GM23338 (cell line): Measurements from ENCODE around the gene PRR33.

Experiments used
- POLR2AphosphoS5 ChIP-seq: IDR thresholded peaks from 2 replicates; pipeline ENCODE4 v1.6.1; 2016; ENCODE audit warnings: antibody characterized with exemption, low read depth
- ZNF114 ChIP-seq: fragments of 250-450 bp; sonication (Bioruptor Pico); IDR thresholded peaks from 2 replicates; pipeline ENCODE4 v1.5.0; 2020; ENCODE audit warnings: mild to moderate bottlenecking, moderate library complexity
- TF ChIP-seq, protein P1 (sequence below), 2 experiments: fragments of 200-600 bp in 1 of 2; sonication (generic) in 1 of 2; conservative IDR thresholded peaks; 2 replicates each; pipeline versions ENCODE4 v1.5.1 to v1.6.1; 2016 to 2017; ENCODE audit warnings: antibody characterized with exemption in 2 of 2, low read depth in 2 of 2, mild to moderate bottlenecking in 2 of 2, moderate library complexity in 1 of 2

DNA sequence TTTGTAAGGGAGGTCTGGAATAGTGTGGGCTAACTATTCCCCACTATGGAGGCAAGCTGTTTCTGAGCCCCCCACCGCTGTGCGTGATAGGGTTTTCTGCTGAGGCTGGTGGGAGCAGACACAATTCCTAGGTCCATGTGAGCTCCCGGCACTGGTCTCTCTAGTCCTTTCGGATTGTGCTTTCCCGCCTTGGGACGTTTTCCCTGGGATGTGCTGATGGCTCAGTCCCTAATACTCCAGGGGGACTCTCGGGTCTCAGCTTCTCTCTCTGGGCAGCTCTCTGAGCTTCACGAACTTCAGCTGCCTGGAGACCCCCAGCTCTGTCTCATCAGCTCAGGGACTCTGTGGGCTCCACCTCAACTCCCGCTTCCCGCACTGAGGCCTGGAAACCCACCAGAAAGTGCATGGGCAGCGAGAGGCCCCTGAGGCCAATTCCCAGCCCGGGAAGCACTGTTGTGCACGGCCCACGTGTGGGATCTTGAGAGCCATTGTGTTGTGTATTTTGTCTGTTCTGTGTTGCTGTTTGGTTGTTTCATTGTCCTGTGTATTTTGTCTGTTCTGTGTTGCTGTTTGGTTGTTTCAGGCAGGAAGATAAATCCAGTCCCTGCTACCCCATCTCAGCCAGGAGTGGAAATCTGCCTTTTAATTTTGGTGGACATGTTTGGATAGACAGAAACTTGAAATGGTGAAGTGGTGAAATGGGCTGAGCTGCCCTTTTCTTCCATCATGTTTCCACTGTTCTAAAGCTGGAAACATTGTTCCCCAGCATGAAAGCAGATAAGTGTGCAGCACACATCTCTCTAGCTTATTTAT is 15.1 kb upstream of the PRR33 start:
- TF ChIP-seq ZNF114 (CRISPR knock-in tag) (no peak), POLR2AphosphoS5 (no peak)
- TF ChIP-seq, protein P1, sequence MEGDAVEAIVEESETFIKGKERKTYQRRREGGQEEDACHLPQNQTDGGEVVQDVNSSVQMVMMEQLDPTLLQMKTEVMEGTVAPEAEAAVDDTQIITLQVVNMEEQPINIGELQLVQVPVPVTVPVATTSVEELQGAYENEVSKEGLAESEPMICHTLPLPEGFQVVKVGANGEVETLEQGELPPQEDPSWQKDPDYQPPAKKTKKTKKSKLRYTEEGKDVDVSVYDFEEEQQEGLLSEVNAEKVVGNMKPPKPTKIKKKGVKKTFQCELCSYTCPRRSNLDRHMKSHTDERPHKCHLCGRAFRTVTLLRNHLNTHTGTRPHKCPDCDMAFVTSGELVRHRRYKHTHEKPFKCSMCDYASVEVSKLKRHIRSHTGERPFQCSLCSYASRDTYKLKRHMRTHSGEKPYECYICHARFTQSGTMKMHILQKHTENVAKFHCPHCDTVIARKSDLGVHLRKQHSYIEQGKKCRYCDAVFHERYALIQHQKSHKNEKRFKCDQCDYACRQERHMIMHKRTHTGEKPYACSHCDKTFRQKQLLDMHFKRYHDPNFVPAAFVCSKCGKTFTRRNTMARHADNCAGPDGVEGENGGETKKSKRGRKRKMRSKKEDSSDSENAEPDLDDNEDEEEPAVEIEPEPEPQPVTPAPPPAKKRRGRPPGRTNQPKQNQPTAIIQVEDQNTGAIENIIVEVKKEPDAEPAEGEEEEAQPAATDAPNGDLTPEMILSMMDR (conservative IDR thresholded peaks at IDR 0.05; ENCODE audit: low read depth in 2 of 2) = no peak
